Stomach (tissue), 4 donors: ENCODE measurements around the gene MERTK.

Source experiments
- CTCF ChIP-seq, 7 experiments: fragments of 450-650 bp in 4 of 7; fragments of 200-600 bp in 3 of 7; sonication (generic) in 3 of 7; IDR thresholded peaks; one replicate each; pipeline ENCODE4 v1.5.1; 2016 to 2019; ENCODE audit warnings: antibody characterized with exemption in 7 of 7, control low read depth in 2 of 7, mild to moderate bottlenecking in 1 of 7
- EP300 ChIP-seq: sonication (generic); formaldehyde crosslinking; IDR thresholded peaks from one replicate; pipeline ENCODE4 v1.6.1; 2017; ENCODE audit warnings: antibody characterized with exemption
- POLR2A ChIP-seq, 4 donors: fragments of 450-650 bp; IDR thresholded peaks; one replicate each; pipeline ENCODE4 v1.6.1; 2016; ENCODE audit warnings: antibody characterized with exemption in 4 of 4, control low read depth in 2 of 4, mild to moderate bottlenecking in 1 of 4, moderate library complexity in 1 of 4

GRCh38 chr2:111967018-111967417 lies 68.6 kb downstream of the MERTK start:
- TF ChIP-seq CTCF (IDR thresholded peaks at IDR 0.05) (no peak), POLR2A (IDR thresholded peaks at IDR 0.05) (no peak), EP300 (no peak)
